NCI-H2196 treated with DMSO at 0.1 percent for 48 hours (cell line): ENCODE results near the gene FOS.
"Not testable (repeated sequence)": the region's sequence is repeated elsewhere in the genome, so short reads cannot be mapped to it uniquely, and the experiment has no call there.

Experiments used
- DNase-seq: peaks from one replicate; lab custom pipeline; 2025; ENCODE audit not compliant: unreplicated experiment; lab: John Stamatoyannopoulos, UW

FOS gene

DNA sequence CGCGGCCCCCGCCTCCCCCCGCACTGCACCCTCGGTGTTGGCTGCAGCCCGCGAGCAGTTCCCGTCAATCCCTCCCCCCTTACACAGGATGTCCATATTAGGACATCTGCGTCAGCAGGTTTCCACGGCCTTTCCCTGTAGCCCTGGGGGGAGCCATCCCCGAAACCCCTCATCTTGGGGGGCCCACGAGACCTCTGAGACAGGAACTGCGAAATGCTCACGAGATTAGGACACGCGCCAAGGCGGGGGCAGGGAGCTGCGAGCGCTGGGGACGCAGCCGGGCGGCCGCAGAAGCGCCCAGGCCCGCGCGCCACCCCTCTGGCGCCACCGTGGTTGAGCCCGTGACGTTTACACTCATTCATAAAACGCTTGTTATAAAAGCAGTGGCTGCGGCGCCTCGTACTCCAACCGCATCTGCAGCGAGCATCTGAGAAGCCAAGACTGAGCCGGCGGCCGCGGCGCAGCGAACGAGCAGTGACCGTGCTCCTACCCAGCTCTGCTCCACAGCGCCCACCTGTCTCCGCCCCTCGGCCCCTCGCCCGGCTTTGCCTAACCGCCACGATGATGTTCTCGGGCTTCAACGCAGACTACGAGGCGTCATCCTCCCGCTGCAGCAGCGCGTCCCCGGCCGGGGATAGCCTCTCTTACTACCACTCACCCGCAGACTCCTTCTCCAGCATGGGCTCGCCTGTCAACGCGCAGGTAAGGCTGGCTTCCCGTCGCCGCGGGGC is at the start of gene FOS:
TSS of gene FOS (plus strand) at position 407 of the 731 bp plus-strand sequence. CDS start at position 562, 155 bp downstream.
- DNase-seq = peak; percentile 91

DNA sequence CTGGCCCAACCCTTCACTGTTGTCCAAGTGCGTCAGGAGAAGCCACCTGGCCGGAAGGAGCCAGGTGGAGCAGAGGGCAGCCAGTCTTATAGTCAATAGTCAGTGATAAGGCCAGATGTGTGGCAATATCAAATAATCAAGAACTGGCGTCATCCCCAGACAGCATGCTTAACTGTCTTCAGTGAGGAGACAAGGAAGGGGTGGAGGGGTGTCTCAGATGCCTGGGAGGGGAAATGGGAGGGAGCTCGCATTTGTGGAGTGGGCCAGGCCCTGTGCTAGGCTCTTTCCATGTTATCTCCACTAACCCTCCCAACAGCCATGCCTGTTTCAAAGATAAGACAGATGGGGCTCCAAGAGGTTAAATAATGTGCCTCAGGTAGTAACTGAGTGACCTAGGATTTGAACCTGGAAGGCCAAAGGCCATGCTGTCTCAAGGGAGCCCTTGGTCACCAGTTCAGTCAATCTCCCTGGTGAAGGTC is 48.9 kb upstream of the FOS start:
- peak; percentile 49 for DNase-seq

DNA sequence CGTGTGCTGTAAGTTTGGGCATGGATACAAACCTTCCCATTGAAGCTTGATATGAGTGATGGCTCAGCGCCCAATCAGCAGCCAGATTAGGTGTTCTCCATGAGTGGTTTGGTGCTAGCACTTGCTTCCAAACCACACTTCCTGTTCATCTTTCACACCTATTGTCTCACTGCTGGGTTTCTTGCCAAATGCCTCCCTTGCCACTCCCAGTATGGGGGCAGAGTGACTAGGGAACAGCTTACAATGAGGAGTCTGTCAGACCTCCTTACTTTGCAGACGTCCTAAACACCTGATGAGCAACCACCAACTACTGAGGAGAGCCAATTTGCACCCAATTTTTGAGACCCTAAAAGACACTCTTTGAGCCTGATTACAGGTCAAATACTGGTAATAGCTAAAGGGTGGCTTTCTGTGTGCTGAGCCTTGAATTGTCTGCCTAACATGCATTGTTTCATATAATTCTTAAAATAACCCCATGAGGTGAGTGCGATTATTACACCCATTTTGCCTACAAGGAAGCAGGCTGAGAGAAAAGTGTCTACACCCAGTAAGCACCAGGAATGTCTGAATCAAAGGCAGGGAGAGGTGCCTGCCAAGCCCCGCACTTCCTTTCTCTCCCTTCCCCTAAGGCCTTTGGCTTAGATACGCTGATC is 48.4 kb upstream of the FOS start:
- peak; percentile 79 for DNase-seq

- DNase-seq = no peak
Measured at GRCh38 chr14:75231320-75231719, 47.3 kb upstream of the FOS start.

- DNase-seq = no peak
Measured at GRCh38 chr14:75232191-75232590, 46.4 kb upstream of the FOS start.

- no peak for DNase-seq
Measured at GRCh38 chr14:75232597-75232996, 46.0 kb upstream of the FOS start.

DNA sequence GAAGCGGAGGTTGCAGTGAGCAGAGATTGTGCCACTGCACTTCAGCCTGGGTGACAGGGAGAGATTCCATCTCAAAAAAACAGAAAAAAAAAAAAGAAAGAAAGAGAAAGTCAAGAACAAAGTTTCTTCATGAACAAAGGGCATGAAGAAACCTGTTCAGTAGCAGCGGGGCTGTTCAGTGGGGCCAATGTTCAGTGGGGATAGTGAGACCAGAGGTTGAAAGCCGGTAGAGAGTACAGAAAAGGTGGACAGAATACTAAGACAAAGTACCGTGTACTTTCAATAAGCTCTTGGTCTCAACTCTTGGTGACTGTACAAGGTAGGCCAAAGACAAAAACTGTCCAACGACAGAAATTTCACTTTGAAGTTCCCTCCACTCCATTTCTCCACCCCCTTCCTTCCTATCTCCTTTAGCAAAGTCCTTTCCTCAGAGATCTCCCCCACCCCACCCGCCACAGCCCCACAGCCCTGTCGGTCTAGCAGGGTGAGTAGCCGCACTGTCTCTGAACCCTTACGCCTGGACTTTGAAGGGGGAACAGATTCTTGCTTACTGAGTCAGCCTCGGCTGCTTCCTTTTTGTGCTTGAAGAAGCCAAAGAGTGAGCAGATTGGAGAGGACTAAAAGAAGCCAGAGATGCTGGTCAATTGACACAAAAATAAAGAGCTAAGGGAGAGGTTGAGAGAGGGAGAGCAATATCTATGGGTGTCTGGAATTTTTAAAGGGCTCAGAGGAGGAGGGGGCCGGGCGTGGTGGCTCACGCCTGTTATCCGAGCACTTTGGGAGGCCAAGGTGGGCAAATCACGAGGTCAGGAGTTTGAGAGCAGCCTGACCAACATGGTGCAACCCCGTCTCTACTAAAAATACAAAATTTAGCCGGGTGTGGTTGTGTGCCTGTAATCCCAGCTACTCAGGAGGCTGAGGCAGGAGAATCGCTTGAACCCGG is 44.2 kb upstream of the FOS start:
- DNase-seq = no peak

DNA sequence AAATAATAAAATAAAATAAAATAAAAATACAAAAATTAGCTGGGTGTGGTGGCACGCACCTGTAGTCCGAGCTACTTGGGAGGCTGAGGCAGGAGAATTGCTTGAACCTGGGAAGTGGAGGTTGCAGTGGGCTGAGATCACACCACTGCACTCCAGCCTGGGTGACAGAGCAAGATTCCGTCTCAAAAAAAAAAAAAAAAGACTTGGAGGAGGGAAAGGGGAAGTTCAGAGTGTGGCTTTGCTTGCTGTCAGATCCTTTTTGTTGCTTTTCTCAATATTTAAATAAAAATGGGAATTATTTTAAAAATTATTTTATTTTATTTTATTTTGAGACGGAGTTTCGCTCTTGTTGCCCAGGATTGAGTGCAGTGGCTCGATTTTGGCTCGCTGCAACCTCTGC is 43.4 kb upstream of the FOS start:
- DNase-seq = not testable (repeated sequence)

GRCh38 chr14:75236467-75236866 is 42.2 kb upstream of the FOS start:
- DNase-seq = no peak

DNA sequence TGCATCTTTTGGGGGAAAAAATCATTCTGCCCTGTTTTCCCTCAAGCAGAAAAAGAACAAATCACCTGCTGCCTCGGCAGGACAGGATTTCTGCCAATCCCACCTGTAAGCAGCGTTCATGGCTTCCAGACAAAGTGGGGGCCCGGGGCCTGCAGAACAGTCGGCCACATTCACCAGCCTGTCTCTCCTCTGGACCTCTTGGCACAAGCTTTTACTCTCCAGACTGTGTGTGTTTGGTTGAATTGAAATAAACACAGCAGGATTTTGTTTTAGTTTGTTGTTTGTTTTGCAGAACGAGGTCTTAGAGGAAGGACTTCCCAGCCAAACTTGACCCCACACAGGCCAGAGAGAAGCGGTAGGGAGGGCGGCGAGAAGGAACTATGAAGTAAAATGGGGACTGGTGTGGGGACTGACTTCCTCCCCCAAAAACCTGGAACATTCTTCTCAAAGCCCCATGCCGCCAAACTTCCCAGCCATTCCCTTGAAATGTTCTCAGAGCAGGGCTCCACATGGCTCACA is 41.7 kb upstream of the FOS start:
- no peak for DNase-seq

- no peak for DNase-seq
Measured at GRCh38 chr14:75238756-75239455, 39.7 kb upstream of the FOS start.

- no peak for DNase-seq
Measured at GRCh38 chr14:75240781-75241180, 37.8 kb upstream of the FOS start.

DNA sequence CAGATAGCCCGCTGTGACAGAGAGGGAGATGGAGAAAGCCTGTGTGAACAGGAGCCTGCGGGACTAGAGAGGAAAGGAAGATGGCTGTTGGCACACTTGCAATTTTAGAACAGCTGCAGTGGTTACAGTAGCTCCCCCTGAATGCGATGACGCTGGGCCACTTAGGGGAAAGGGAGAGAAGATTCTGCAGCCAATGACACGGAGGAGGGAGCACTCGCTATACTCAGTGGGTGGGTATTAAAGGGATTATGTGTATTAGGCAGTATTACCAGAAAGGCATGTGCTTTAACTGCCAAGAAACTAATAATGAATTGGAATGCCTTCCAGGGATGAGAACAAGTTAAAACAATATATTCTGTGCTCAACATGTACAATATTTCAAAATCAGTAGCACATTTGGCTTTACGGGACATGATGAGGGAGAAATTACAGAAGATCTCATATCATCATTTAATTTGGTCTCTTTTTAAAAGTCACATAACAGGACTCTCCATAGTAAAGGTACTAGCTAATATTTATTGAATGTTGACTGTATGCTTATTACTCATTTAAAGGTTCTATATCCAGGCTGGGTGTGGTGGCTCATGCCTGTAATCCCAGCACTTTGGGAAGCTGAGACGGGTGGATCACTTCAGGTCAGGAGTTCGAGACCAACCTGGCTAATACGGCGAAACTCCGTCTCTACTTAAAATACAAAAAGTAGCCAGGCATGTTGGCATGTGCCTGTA is 35.9 kb upstream of the FOS start:
- DNase-seq = peak; percentile 56

DNA sequence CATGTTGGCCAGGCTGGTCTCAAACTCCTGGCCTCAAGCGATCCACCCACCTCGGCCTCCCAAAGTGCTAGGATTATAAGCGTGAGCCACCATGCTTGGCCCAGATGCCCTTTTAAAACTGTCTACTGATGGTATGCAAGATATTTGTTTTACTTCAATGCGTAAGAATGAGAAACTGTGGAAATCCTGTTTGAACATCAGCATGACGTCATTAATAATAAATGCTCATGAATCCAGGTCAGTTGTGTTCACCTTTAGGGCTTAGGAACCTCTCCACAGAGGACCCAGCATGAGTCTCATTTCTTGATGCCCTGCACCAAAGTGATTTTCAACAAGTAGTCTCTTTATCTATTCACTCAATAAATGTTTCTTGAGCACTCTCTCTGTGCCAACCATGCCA is 34.5 kb upstream of the FOS start:
- no peak for DNase-seq

DNA sequence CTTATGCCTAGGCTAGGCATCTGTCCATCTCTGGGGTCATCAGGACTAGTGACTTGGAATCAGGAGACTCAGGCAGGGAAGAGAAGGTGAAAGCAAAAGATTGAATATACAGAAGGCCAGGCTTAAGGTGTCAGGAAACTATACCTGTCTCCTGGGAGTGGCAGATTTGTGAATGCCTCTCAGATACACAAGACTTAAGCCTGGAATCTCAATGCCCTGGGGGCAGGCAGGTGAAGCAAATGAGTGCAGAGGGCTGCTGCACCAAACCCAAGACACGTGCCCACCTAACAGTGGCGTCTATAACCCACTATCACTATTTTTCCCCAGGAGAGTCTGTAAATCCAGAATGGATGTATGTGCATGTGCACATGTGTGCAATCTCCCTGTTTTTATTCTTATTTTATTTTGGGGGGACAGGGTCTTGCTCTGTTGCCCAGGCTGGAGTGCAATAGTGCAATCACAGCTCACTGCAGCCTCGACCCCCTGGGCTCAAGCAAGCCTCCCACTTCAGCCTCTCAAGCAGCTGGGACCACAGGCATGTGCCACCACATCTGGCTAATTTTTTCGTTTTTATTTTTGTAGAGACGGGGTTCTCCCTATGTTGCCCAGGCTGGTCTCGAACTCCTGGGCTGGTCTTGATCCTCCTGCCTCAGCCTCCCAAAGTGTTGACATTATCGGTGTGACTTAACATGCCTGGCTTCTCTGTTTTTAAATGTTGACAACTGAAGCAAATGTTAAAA is 31.9 kb upstream of the FOS start:
- DNase-seq = no peak

GRCh38 chr14:75247286-75247922 is 31.2 kb upstream of the FOS start:
- DNase-seq = no peak

- no peak for DNase-seq
Measured at GRCh38 chr14:75247939-75248338, 30.7 kb upstream of the FOS start.

DNA sequence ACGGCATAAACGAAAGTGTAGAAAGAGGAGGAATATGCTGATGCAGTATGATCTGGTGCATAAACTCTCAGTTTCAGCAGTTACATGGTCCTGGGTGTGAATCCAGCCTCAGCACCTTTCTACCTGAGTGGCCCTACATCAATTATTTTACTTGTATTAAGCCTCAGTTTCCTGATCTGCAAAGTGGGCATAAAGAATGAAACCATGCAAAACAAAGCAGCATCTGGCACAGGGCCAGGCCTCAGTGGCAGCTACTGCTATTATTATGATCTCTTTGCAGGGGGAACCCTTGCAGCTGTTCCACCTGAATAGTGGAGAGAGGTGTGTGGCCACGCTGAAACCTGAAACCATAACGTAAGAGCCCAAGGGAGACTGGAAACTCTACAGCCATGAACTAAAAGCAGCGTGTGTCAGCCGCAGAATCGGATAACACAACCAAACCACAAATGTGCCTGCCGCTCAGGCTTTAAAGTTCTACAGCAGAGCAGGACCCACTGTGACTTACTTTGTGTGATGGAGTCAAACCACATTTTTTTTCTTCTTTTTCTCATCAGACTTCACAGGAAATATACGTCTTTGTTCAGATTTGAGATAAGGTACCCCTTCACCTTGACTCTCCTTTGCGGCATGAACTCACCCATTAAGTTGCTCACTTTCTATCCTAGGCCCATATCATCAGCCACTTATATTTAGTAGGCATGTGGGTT is 29.2 kb upstream of the FOS start:
- peak; percentile 31 for DNase-seq
